Measurements from ENCODE around the gene RTEL1.

The RTEL1 gene

DNA sequence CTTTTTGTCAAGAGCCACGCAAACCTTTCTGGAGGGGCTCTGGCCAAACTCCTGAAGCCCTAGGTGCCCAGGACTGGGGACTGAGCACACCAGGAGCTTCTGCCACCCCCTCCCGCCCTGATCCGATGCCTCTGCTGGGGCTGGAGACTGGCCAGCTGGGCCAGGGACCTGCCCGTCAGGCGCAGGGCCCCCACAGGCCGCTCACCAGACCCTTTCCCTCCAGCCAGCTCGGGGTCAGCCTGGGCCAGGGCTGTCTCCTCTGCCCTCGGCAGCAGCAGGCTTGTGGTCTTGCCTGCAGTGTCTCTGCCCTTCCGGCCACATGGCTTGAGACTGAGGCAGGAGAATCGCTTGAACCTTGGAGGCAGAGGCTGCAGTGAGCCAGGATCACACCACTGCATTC, 14.6 kb downstream of the RTEL1 start:
- no peak for DNase-seq

- no peak for DNase-seq
Measured at GRCh38 chr20:63673951-63674350, 15.8 kb downstream of the RTEL1 start.

DNA sequence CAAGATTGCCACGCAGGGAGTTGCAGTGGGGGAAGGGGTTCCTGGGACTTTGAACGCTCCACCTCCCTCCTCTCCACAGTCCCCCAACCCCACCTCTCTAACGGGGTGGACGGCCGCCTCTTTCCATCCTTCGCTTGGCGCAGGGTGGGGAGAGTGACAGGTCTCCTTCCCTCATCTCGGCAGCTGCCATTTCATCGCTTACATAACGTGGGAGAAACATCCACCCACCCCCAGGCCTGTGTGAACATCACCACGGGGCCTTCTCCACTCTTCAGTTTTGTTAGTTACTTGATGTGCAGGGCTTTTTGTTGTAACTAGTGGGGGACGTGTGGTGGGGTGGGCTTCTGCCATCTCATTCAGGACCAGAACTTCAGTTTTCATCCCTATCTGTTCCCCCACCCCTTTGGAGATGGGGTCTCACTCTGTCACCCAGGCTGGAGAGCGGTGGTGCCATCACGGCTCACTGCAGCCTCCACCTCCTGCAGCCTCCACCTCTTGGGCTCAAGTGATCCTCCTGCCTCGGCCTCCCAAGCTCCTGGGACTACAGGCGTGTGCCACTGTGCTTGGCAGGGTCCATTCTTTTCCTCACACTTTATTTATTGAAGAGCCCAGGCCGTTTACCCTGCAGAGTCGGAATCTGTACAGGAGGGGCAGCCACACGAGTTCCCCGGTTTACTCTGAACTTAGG, 17.7 kb downstream of the RTEL1 start:
- DNase-seq = no peak

DNA sequence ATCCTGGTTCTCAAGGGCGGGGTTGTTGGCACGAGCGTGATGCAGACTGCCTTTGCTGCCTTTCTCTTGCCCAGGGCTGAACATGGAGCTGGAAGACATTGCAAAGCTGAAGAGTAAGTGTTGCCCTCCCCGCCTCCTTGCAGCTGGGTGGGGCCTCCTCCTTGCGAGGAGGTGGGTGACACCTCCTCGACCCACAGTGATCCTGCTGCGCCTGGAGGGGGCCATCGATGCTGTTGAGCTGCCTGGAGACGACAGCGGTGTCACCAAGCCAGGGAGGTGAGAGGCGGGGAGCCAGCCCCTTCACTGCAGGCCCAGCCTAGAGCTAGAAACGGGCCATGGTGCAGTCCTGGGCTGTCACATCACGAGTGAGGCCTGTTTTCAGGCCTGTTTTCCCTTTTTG, 20.0 kb downstream of the RTEL1 start:
- DNase-seq = no peak

DNA sequence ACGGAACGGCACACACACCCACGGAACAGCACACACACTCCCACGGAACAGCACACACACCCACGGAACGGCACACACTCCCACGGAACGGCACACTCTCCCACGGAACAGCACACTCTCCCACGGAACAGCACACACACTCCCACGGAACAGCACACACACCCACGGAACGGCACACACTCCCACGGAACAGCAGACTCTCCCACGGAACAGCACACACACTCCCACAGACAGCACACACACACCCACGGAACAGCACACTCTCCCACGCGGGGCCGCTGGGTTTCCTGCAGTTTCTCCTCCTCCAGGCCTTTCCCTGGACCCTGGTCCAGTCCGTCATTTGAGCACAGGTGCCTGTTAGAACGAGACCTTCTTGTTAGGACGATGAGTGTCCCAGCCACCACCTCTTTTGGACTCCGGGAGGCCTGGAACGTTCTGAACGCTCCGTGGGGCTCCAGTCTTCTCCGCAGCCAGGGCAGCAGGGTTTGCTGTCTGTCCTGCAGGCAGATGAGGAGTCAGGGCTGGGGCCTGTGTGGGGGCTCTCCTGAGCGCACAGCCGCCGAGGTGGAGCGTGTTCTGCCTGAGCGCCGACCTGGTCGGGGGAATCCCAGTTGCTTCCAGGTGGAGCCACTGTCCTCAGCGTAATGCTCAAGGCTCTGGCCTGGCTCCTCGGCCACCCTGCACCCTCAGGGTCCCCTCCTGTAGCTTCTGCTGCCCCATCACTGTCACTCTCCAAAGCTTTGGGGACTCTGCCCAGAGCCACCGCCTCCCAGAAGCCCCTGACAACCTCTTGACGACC, 20.8 kb downstream of the RTEL1 start:
- no peak for DNase-seq

DNA sequence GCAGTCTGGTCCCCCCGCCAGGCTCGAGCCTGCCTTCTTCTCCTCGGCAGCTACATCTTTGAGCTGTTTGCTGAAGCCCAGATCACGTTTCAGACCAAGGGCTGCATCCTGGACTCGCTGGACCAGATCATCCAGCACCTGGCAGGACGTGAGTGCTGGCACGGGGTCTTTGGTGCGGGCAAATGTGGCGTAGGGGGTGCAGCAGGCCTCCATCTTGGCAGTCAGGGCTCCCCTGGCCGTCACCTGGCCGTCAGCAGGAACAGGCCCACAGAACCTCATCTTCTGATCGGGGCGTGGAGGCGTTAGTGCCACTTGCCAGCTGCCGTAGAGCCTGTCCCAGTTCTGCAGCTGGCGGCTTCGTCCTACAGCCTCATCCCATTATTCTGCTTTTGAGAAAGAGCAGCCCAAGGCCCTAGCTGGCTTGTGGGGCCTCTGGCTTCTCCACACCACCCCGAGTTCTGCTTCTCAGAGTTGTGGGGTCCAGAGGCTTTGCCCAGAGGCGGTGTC, 21.7 kb downstream of the RTEL1 start:
- DNase-seq = no peak

- DNase-seq = no peak
Measured at GRCh38 chr20:63680427-63680826, 22.3 kb downstream of the RTEL1 start.

- no peak for DNase-seq
Measured at GRCh38 chr20:63680857-63681608, 22.9 kb downstream of the RTEL1 start.

- no peak for DNase-seq
Measured at GRCh38 chr20:63681609-63682142, 23.6 kb downstream of the RTEL1 start.

GRCh38 chr20:63682384-63683139, 24.4 kb downstream of the RTEL1 start:
- DNase-seq = no peak

DNA sequence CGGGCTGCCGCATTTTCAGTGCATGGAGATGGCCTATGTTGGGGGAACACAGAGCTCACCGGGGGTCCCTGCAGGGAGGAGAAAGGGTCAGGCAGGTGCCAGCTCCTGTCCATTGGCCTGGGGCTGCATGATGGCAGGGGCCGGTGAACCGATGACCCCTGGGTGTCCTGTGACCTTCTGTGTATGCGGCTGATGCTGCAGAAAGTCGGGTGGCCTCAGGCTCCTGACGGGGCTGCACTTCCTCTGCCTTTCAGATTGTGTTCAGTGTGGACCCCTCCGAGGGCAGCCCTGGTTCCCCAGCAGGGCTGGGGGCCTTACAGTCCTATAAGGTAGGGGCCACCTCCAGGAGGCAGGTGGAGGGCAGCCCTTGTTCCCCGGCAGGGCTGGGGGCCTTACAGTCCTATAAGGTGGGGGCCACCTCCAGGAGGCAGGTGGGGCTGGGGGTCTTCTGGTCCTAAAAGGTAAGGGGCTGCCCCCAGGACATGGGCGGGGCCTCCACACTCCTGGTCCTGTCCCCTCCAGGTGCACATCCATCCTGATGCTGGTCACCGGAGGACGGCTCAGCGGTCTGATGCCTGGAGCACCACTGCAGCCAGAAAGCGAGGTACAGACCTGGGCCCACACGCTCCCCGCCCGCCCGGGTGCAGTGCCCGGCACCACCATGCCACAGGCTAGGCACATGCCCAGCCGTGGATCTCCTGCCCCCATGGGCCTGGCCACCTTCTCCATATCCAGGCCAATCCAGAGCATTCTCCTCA, 27.3 kb downstream of the RTEL1 start:
- DNase-seq = no peak

GRCh38 chr20:63686094-63686491, 28.0 kb downstream of the RTEL1 start:
- DNase-seq = no peak

- DNase-seq = no peak
Measured at GRCh38 chr20:63686492-63687321, 28.6 kb downstream of the RTEL1 start.

DNA sequence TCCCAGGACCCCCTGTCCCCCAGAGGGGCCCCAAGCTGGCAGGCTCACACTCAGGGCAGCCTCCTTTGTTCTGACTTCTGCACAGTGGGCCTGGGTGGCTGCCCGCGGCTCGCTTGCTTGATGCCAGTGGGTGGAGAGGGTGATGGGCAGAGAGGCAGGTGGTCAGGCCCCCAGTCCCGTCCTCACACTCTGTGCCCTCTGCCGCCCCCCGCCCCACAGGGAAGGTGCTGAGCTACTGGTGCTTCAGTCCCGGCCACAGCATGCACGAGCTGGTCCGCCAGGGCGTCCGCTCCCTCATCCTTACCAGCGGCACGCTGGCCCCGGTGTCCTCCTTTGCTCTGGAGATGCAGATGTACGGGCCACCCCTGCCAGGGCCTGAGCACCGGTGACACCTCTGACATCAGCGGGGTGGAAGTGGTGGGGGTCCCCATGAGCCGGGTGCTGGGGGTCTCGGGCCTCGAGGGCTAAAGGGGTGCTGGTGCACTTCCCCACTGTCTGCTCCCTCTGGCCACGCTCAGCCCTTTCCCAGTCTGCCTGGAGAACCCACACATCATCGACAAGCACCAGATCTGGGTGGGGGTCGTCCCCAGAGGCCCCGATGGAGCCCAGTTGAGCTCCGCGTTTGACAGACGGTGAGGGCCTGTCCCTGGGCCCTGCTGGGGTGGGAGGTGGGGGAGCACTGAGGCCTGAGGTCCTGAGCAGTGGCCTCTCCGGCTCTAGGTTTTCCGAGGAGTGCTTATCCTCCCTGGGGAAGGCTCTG, 29.5 kb downstream of the RTEL1 start:
- no peak for DNase-seq

GRCh38 chr20:63688228-63689045, 30.3 kb downstream of the RTEL1 start:
- no peak for DNase-seq

DNA sequence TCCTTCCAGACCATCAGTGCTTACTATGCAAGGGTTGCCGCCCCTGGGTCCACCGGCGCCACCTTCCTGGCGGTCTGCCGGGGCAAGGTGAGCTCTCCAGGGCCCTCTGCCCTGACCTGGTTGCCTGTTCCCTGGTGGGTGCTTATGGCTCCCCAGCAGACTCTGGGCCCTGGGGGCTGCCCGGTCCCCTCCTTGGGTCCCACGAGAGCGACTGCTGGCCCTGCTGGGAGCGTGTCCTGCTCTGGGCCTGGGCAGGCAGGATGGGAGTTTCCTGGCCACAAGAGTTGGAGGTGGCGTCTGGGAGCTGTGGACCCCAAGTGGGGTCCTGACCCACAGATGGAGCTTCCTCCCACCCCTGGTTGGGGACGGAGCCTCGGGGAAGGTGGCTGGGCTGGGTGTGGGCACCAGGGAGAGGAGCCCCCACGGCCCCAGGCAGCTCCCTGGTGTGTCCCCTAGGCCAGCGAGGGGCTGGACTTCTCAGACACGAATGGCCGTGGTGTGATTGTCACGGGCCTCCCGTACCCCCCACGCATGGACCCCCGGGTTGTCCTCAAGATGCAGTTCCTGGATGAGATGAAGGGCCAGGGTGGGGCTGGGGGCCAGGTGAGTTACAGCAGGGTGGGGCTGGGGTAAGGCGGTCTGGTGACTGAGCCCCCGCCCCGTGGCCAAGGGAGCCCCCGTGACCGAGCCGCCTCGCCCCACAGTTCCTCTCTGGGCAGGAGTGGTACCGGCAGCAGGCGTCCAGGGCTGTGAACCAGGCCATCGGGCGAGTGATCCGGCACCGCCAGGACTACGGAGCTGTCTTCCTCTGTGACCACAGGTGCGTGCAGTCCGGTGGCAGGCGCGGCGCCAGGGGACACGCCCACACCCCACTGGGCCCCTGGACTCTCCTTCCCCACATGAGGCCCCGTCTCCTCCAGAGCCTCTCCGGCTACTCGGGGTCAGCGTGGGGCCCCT, 31.2 kb downstream of the RTEL1 start:
- no peak for DNase-seq

DNA sequence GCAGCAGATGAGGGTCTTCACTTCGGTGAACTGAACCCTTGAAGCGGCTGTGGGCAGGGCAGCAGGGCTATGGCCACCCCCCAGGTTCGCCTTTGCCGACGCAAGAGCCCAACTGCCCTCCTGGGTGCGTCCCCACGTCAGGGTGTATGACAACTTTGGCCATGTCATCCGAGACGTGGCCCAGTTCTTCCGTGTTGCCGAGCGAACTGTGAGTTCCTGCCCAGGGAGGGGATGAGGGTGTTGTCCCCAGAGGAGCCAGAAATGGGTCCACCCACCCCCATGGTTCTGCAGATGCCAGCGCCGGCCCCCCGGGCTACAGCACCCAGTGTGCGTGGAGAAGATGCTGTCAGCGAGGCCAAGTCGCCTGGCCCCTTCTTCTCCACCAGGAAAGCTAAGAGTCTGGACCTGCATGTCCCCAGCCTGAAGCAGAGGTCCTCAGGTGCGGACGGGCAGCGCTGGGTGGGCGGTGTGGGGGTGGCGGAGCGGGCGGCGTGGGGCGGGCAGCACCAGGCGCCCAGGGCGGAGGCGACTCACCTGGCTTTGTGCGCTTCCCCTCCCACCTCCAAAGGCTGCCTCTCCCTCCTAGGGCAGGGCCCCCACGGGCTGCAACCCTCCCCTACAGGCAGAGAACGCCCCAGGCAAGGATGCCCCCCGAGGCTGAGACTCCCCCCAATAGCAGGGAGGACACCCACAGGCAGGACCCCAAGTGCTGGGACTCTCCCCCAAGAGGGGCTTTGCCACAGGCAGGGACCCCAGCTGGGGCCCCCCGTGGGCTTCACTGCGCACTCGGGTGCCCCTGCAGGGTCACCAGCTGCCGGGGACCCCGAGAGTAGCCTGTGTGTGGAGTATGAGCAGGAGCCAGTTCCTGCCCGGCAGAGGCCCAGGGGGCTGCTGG, 32.1 kb downstream of the RTEL1 start:
- no peak for DNase-seq

Data from cortex of kidney (tissue), 1 donor.